Muscle of arm (tissue), 12 donors: ENCODE results near the gene KCNAB2. TPM values are rescaled to one million over a fixed set of nuclear protein-coding genes. Genes with fewer than 3 reads are reported as not detected.
"Not testable (repeated sequence)": the region's sequence is repeated elsewhere in the genome, so short reads cannot be mapped to it uniquely, and the experiment has no call there.

Experiments used
- DNase-seq: peaks from one replicate; pipeline ENCODE4 v3.0.0-alpha.2; 2013
- polyA plus RNA-seq, 12 donors: library from polyadenylated mRNA; unstranded; fragments of 120-200 nt; gene quantifications; one replicate each; pipeline ENCODE4 v1.2.1, GENCODE V29; 2013; ENCODE audit not compliant: insufficient read length in 12 of 12

KCNAB2 gene
- polyA plus RNA-seq, 12 donors: 3.6 to 15.4 (median 4.6) TPM; not detected in 1

- DNase-seq: no peak
Measured at GRCh38 chr1:6009120-6010040, 36.3 kb upstream of the KCNAB2 start.

GRCh38 chr1:6010554-6010953 is 35.1 kb upstream of the KCNAB2 start:
- DNase-seq: no peak

DNA sequence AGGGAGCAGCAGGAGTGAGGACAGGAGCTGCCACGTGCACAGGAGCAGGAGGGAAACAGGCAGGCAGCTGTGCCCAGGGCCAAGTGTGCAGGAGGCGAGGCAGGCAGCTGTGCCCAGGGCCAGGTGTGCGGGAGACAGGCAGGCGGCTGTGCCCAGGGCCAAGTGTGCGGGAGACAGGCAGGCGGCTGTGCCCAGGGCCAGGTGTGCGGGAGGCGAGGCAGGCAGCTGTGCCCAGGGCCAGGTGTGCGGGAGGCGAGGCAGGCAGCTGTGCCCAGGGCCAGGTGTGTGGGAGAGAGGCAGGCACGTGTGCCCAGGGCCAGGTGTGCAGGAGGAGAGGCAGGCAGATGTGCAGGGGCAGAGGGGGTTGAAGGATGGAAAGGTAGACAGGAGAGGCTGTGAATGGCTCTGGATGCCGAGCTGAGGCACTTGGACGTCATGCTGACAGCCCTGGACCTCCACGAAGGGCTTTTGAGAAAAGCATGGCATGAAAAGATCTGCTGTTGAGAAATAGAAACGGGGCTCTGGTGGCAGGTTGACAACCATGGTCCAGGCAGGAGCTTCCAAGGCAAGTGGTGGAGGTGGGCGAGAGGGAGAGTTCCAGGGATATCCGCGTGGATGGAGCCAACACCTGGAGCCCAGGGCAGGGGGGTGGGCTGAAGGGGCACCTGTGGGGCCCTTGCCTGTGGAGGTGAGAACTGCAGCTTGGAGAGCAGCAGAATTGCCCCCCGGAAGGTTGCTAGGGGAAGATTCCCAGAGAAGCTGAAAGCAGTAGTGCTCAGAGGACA is 34.3 kb upstream of the KCNAB2 start:
- no peak for DNase-seq

DNA sequence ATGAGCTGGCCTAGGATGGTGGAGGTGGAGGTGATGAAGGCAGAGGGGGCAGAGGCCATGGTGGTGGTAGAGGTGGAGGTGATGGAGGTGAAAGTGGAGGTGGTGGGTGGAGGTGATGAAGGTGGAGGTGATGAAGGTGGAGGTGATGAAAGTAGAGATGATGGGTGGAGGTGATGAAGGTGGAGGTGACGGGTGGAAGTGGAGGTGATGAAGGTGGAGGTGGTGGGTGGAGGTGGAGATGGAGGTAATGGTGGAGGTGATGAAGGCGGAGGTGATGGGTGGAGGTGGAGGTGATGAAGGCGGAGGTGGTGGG is 33.8 kb upstream of the KCNAB2 start:
- DNase-seq: no peak

GRCh38 chr1:6012529-6013318 is 33.0 kb upstream of the KCNAB2 start:
- DNase-seq: no peak

- DNase-seq: no peak
Measured at GRCh38 chr1:6013491-6013890, 32.2 kb upstream of the KCNAB2 start.

DNA sequence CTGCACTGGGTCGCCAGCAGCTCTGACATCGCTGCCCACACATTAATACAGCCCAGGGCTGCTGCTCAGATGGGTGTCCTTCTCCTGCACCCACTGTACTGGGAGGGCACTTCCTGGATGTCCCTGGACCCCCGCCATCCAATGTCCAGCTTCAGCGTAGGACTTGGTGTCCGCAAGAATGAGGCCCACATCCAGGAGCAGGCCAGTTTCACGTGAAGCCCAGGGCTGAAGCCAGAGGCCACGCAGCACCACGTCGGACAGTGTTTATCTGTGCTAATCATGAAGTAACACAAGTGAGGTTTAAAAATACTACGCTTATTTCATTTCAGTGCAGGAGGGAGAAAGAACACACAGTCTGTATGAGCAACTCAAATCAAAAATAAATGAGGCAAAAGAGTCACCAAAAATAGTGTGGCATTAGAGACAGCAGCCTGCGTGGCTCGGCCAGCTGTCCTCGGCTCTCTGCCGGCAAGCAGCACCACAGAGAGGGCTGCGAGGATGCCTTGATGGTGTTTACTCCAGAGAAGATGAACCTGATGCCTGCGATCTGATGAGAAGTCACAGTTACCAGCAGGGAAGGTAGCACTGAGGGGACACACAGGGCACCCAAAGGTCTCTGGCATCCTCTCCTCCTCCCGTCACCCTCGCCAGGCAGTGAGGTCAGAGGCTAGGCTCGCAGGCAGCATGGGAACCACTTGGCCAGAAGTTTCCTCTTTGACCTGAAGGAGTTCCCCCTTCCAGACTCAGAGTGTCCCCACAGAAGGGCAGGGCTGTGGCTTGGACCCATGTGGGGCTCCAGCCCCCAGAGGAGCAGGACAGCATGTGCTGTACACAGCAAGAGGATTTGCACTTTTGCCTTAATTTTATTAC is 31.3 kb upstream of the KCNAB2 start:
- DNase-seq: no peak

- DNase-seq: no peak
Measured at GRCh38 chr1:6016191-6016865, 29.4 kb upstream of the KCNAB2 start.

- DNase-seq: not testable (repeated sequence)
Measured at GRCh38 chr1:6017654-6018053, 28.0 kb upstream of the KCNAB2 start.

GRCh38 chr1:6019166-6019845 is 26.4 kb upstream of the KCNAB2 start:
- DNase-seq: no peak

DNA sequence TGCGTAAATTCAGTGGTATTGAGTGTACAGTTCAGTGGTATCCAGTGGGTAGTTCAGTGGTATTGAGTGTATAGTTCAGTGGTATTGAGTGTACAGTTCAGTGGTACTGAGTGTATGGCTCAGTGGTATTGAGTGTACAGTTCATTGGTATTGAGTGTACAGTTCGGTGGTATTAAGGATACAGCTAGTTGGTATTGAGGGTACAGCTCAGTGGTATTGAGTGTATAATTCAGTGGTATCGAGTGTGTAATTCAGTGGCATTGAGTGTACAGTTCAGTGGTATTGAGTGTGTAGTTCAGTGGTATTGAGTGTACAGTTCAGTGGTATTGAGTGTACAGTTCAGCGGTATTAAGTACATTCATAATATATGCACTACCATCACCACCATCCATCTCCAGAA is 23.5 kb upstream of the KCNAB2 start:
- DNase-seq: no peak

GRCh38 chr1:6023346-6023745 is 22.3 kb upstream of the KCNAB2 start:
- DNase-seq: no peak

- no peak for DNase-seq
Measured at GRCh38 chr1:6024376-6024775, 21.3 kb upstream of the KCNAB2 start.

GRCh38 chr1:6025269-6026094 is 20.2 kb upstream of the KCNAB2 start:
- DNase-seq: no peak

- DNase-seq: peak; percentile 24
Measured at GRCh38 chr1:6026095-6026809, 19.4 kb upstream of the KCNAB2 start.

DNA sequence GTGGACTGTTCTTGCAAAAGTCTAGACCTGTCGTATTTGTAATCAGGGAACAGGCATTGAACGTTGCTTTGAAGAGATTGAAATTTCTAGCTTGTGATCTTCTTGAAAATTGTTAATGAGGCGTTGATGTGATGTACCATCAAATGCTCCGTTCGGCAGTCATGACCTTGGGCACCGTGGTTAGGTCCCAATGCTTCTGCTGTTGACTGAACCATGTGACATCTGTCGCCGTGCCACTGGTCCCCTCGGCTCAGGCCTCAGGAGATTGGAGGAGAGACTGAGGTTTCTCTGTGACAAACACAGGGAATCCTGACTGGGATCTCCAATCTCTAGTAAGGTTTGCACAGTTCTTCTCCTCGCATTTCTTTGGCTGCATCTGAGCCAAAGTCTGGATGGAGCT is 18.1 kb upstream of the KCNAB2 start:
- DNase-seq: no peak

DNA sequence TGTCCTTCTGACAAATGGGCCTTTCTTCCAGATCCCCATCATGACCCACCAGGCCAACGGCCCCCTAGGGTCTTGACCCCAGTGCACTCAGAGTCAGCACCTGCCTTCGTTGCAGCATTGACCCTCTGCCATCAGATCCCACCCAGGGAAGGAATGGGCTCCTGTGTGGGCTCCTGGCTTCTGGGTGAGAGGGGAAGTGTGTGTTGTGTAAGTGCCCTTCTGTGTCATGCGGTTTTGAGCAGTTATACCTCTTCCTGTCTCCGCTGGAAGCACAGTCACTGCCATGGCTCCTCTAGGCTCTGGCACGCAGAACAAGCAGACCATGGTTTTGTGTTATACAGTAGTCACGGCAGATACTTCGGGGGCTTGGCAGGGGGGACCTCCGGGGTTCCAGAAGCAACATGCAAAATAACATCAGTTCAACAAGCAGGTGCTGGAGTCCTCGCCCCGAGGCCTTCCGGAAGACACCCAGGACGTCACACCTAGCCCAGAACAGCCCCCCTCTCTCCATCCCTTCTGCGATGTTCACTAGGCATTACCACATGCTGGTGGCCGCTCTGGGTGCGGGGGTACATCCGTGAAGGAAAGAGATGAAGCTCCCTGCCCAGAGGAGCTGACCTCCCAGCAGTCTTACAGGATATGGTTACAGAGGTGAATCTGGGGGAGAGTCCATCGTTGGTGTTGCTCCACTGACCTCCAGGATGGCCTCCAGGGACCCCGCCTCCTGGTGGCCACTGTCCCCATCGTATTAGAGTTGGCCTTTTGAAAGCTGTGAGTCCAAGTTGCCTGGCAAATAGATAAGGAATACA is 17.4 kb upstream of the KCNAB2 start:
- DNase-seq: no peak

DNA sequence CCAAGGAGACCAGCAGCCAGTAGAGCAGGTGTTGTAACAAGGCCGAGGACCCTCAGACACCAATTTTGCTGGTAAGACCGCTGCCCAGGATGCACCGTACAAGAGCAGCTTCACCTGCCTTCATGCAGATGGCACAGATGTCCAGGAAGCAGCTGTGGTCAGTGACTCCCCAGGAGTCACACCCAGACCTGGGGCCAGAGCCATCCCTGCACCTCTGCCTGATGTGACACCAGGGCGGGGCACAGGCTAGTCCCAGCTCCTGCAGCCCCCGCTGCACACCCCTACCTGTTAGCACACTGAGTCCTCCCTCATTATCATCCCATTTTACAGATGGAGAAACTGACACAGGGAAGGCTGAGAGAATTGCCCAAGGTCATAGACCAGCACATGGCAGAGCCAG is 16.3 kb upstream of the KCNAB2 start:
- DNase-seq: no peak
